Osteoblast (primary cell): ENCODE measurements around the gene CD96. TPM values are rescaled to one million over a fixed set of nuclear protein-coding genes. Genes with fewer than 3 reads are reported as not detected.

Experiments used
- DNase-seq: peaks from one replicate; pipeline ENCODE4 v3.0.0; 2011; ENCODE audit warnings: low spot score, mixed read lengths; ENCODE audit not compliant: insufficient read length; ENCODE audit errors: missing footprints
- H2AFZ ChIP-seq: 2 replicates; pipeline ENCODE4 v1.6.0; 2011; ENCODE audit warnings: mild to moderate bottlenecking, low read length
- H3K27ac ChIP-seq: 2 replicates; pipeline ENCODE4 v1.5.1; 2011; ENCODE audit warnings: mild to moderate bottlenecking, low read depth, low read length, moderate library complexity
- H3K27me3 ChIP-seq: 2 replicates; pipeline ENCODE4 v1.6.0; 2012; ENCODE audit warnings: mild to moderate bottlenecking, control low read depth, inconsistent platforms, low read length, moderate library complexity; ENCODE audit not compliant: insufficient read depth
- H3K36me3 ChIP-seq: 2 replicates; pipeline ENCODE4 v1.5.1; 2011; ENCODE audit warnings: mild to moderate bottlenecking, low read length, control low read depth, moderate library complexity; ENCODE audit not compliant: insufficient read depth
- H3K4me1 ChIP-seq: 2 replicates; pipeline ENCODE4 v1.5.1; 2011; ENCODE audit warnings: mild to moderate bottlenecking, low read length, control low read depth, moderate library complexity; ENCODE audit not compliant: insufficient read depth
- H3K4me2 ChIP-seq: 2 replicates; pipeline ENCODE4 v1.6.0; 2011; ENCODE audit warnings: mild to moderate bottlenecking, low read length; ENCODE audit not compliant: insufficient read depth
- H3K4me3 ChIP-seq: fragments of 200-600 bp; sonication (generic); 3 replicates; pipeline ENCODE4 v1.5.1; 2012; ENCODE audit warnings: mild to moderate bottlenecking, low read length, inconsistent platforms; ENCODE audit not compliant: insufficient read depth
- H3K79me2 ChIP-seq: 2 replicates; pipeline ENCODE4 v1.6.0; 2012; ENCODE audit warnings: mild to moderate bottlenecking, low read length, control low read depth, inconsistent platforms; ENCODE audit not compliant: insufficient read depth
- H3K9me3 ChIP-seq: 2 replicates; pipeline ENCODE4 v1.5.1; 2011; ENCODE audit warnings: low read depth, low read length, control low read depth
- H4K20me1 ChIP-seq: 2 replicates; pipeline ENCODE4 v1.6.0; 2012; ENCODE audit warnings: mild to moderate bottlenecking, low read length, control low read depth; ENCODE audit not compliant: insufficient read depth
- CTCF ChIP-seq: IDR thresholded peaks from 2 replicates; pipeline ENCODE4 v1.5.1; 2011; ENCODE audit warnings: mild to moderate bottlenecking, low read depth, low read length, moderate library complexity; ENCODE audit errors: extremely low read depth
- total RNA-seq: library from RNA; depleted of rRNA; stranded (reverse); fragments of >200 nt; gene quantifications from 2 replicates; pipeline ENCODE4 v1.2.3, GENCODE V29; 2012

CD96 gene
- total RNA-seq, 1 donor, result not detected

DNA sequence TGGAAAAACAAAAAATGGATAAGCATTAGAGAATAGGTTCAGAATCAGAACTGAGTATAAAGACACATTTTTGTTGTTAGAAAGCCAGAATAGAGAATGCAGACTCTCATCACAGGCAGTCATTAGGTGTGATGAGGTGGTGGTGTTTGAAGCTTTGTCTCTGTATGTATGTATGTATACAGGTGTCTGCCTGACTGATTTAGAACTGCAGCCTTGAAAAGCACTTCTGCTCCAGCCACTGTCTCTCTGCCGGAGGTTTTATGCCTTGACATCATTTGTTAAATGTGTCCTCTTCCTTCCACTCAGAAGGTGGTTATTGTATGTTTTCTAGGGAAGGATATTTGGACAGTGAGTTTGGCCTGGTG is 133.8 kb downstream of the CD96 start:
- Histone ChIP-seq H3K9me3 (no peaks in the 10 kb centered on the region), H4K20me1 (no peaks in the 10 kb centered on the region), H2AFZ (peak overlapping the region; percentile 55), H3K27me3 (no peaks in the 10 kb centered on the region), H3K4me3 (peak overlapping the region; percentile 23), H3K4me2 (peak overlapping the region; percentile 94), H3K36me3 (no peaks in the 10 kb centered on the region), H3K79me2 (peaks cover 13% of the 10 kb centered on the region), H3K27ac (peak overlapping the region; percentile 58), H3K4me1 (peaks cover 34% of the 10 kb centered on the region)
- DNase-seq, result no peak
- TF ChIP-seq CTCF, result no peak

GRCh38 chr3:111676211-111677006 is 134.4 kb downstream of the CD96 start:
- H3K9me3 ChIP-seq, result no peaks in the 10 kb centered on the region
- H3K36me3 ChIP-seq, result no peaks in the 10 kb centered on the region
- H3K27me3 ChIP-seq, result no peaks in the 10 kb centered on the region
- peak overlapping the region; percentile 55 for H2AFZ ChIP-seq
- no peak for TF ChIP-seq CTCF
- H3K4me2 ChIP-seq, result peak overlapping the region; percentile 94
- peaks cover 34% of the 10 kb centered on the region for H3K4me1 ChIP-seq
- H3K79me2 ChIP-seq, result peaks cover 14% of the 10 kb centered on the region
- peak; percentile 52 for DNase-seq
- H3K4me3 ChIP-seq, result peak overlapping the region; percentile 23
- peak overlapping the region; percentile 58 for H3K27ac ChIP-seq
- H4K20me1 ChIP-seq, result no peaks in the 10 kb centered on the region

DNA sequence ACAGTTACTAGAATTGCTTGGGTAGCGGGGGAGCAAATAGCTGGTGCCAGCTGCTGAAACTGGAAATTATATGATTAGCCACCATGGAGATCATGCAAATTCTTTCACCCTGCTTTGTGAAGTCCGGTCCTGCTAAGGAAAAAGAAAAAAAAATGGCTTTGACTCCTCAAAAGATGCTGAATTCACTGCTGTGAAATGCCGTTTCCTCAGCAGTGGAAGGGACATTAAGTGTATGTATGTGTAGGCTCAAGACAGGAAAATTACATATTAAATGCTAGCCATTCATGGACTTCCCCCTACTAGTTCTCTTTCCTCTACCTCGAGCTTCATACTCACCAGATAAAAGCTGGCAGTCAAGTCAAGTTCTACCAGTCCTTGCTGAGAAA is 135.0 kb downstream of the CD96 start:
- no peaks in the 10 kb centered on the region for H4K20me1 ChIP-seq
- peak; percentile 30 for DNase-seq
- H3K27me3 ChIP-seq, result no peaks in the 10 kb centered on the region
- peak overlapping the region; percentile 55 for H2AFZ ChIP-seq
- peak overlapping the region; percentile 23 for H3K4me3 ChIP-seq
- peaks cover 18% of the 10 kb centered on the region for H3K79me2 ChIP-seq
- peaks cover 34% of the 10 kb centered on the region for H3K4me1 ChIP-seq
- peak overlapping the region; percentile 94 for H3K4me2 ChIP-seq
- peak overlapping the region; percentile 58 for H3K27ac ChIP-seq
- H3K9me3 ChIP-seq, result no peaks in the 10 kb centered on the region
- no peaks in the 10 kb centered on the region for H3K36me3 ChIP-seq
- TF ChIP-seq CTCF, result no peak

DNA sequence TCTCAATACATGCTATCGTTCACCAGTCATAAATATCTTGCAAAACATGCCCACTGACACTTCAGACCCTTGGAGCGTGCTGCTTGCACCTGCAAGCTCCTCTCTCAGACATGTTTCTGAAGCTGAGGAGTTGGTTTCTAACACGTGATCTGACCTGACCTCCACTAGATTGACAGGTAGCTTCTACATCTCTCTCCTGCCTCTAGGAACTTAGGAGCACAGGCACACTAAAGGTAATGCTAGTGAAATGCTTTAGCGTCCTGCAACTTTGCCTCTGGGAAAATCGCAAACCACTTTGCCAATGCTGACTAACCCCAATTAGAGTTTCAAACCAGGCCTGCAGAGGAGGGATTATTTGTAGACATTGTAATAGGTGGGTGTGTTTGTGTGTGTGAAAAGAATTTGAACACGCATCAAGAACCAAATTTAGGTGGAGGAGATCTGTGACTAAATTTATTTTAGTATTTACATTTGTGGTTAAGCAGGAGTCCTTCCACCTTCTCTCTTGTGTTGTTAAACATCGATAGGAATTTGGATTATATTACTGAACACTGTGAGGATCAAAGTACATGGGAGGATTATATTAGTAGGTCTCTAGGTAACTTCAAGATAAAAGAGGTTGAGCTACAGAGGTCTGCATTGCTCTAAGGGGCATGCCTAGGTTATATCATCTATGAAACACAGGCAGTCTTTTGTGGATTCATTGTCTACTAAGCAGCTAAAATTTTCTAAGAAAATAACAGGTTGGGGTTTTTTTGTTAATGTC is 139.8 kb downstream of the CD96 start:
- Histone ChIP-seq H3K4me2 (no peak overlapping the region), H3K4me1 (peaks cover 6% of the 10 kb centered on the region), H3K27ac (no peak overlapping the region), H2AFZ (no peak overlapping the region), H3K79me2 (peaks cover 17% of the 10 kb centered on the region), H3K36me3 (no peaks in the 10 kb centered on the region), H4K20me1 (no peaks in the 10 kb centered on the region), H3K27me3 (no peaks in the 10 kb centered on the region), H3K4me3 (no peak overlapping the region), H3K9me3 (no peaks in the 10 kb centered on the region)
- DNase-seq, result no peak
- no peak for TF ChIP-seq CTCF
